Measurements from ENCODE around the gene MASTL.

- TF ChIP-seq POLR2A (IDR thresholded peaks at IDR 0.05) (no peak), CTCF (IDR thresholded peaks at IDR 0.05) (no peak)
These were observed 37.1 kb downstream of the MASTL start for GRCh38 chr10:27192284-27192683.
